ENCODE measurements around the gene ZC3H15.
"Not testable (repeated sequence)": the region's sequence is repeated elsewhere in the genome, so short reads cannot be mapped to it uniquely, and the experiment has no call there.

Gene ZC3H15

DNA sequence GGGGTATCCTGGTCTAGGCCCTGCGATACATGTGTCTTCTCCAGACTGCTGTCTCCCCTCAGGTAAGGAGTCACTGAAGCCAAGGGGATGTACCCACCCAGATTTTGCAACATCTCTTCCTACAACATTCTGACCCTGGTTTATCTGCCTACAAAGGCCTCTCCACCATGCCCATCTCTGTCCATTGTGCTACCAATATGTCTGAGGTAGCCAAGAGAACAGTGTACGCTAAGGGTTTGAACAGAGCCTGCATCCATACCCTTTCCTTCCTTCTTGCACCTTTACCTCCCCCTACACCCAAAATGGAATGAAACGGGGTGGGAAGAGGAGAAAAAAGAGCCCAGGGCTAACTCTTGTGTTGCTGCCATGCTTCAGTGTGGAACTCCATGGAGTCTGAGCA lies 11.9 kb downstream of the ZC3H15 start:
- H3K36me3 ChIP-seq (ENCODE audit: control insufficient read depth in 1 of 2, insufficient read depth in 2 of 2, low read length in 2 of 2) = peaks cover 30 to 32% of the 10 kb centered on the region in 2 donors
- no peaks in the 10 kb centered on the region for H3K9me3 ChIP-seq (ENCODE audit: control insufficient read depth in 1 of 2, low read length in 2 of 2)
- no peak overlapping the region for H3K4me3 ChIP-seq (ENCODE audit: low read depth in 1 of 2, low read length in 2 of 2)
- H3K27me3 ChIP-seq (ENCODE audit: low read depth, low read length) = no peaks in the 10 kb centered on the region
- peaks cover 0 to 3% of the 10 kb centered on the region in 2 donors for H3K4me1 ChIP-seq (ENCODE audit: control insufficient read depth in 1 of 2, insufficient read depth in 2 of 2, low read length in 2 of 2)
- H3K27ac ChIP-seq (ENCODE audit: low read length) = no peak overlapping the region

- Histone ChIP-seq H3K27ac (ENCODE audit: low read length) (no peak overlapping the region), H3K36me3 (ENCODE audit: control insufficient read depth in 1 of 2, insufficient read depth in 2 of 2, low read length in 2 of 2) (peaks cover 30 to 34% of the 10 kb centered on the region in 2 donors), H3K27me3 (ENCODE audit: low read depth, low read length) (no peaks in the 10 kb centered on the region), H3K4me1 (ENCODE audit: control insufficient read depth in 1 of 2, insufficient read depth in 2 of 2, low read length in 2 of 2) (no peaks in the 10 kb centered on the region), H3K4me3 (ENCODE audit: low read depth in 1 of 2, low read length in 2 of 2) (no peak overlapping the region), H3K9me3 (ENCODE audit: control insufficient read depth in 1 of 2, low read length in 2 of 2) (no peaks in the 10 kb centered on the region)
These were observed 12.8 kb downstream of the ZC3H15 start for GRCh38 chr2:186498834-186499233.

DNA sequence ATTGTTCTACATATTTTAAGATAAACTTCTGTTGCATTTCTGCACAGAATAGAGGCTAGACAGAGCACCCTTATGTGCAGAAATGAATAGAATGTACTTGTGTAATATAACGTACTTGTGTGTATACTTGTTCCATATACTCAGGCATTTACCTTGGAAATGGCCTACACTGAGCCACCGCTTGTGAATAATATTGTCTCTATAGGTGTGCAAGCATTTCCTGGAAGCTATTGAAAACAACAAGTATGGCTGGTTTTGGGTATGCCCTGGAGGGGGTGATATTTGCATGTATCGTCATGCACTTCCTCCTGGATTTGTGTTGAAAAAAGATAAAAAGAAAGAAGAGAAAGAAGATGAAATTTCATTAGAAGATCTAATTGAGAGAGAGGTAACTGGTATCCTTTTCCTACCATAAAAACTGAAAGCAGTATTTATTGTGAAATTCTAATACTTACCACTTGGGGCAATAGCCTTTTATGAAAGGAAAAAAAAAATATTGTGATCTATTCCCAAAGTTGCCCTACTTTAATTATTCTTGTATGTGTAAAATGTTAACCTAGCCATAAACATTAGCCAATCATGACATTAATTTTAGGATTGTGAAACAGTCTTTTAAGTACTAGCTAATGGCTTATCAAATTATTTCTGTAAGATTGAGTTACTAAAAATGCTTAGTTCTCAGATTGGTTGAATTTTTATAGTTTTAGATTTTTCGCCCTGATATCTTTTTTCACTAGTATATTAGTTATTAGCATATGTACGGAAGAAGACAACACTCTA lies 18.0 kb downstream of the ZC3H15 start:
- no peak overlapping the region for H3K4me3 ChIP-seq (ENCODE audit: low read depth in 1 of 2, low read length in 2 of 2)
- no peak overlapping the region for H3K27ac ChIP-seq (ENCODE audit: low read length)
- H3K27me3 ChIP-seq (ENCODE audit: low read depth, low read length) = no peaks in the 10 kb centered on the region
- H3K9me3 ChIP-seq (ENCODE audit: control insufficient read depth in 1 of 2, low read length in 2 of 2) = no peaks in the 10 kb centered on the region
- no peaks in the 10 kb centered on the region for H3K4me1 ChIP-seq (ENCODE audit: control insufficient read depth in 1 of 2, insufficient read depth in 2 of 2, low read length in 2 of 2)
- peaks cover 48 to 57% of the 10 kb centered on the region in 2 donors for H3K36me3 ChIP-seq (ENCODE audit: control insufficient read depth in 1 of 2, insufficient read depth in 2 of 2, low read length in 2 of 2)

GRCh38 chr2:186508263-186508662 lies 22.2 kb downstream of the ZC3H15 start:
- Histone ChIP-seq H3K4me3 (ENCODE audit: low read depth in 1 of 2, low read length in 2 of 2) (no peak overlapping the region), H3K36me3 (ENCODE audit: control insufficient read depth in 1 of 2, insufficient read depth in 2 of 2, low read length in 2 of 2) (peaks cover 40 to 56% of the 10 kb centered on the region in 2 donors), H3K9me3 (ENCODE audit: control insufficient read depth in 1 of 2, low read length in 2 of 2) (no peaks in the 10 kb centered on the region), H3K27me3 (ENCODE audit: low read depth, low read length) (no peaks in the 10 kb centered on the region), H3K27ac (ENCODE audit: low read length) (no peak overlapping the region), H3K4me1 (ENCODE audit: control insufficient read depth in 1 of 2, insufficient read depth in 2 of 2, low read length in 2 of 2) (no peaks in the 10 kb centered on the region)

- H3K36me3 ChIP-seq (ENCODE audit: control insufficient read depth in 1 of 2, insufficient read depth in 2 of 2, low read length in 2 of 2) = peaks cover 3 to 11% of the 10 kb centered on the region in 2 donors
- no peaks in the 10 kb centered on the region for H3K27me3 ChIP-seq (ENCODE audit: low read depth, low read length)
- H3K4me3 ChIP-seq (ENCODE audit: low read depth in 1 of 2, low read length in 2 of 2) = no peak overlapping the region
- H3K27ac ChIP-seq (ENCODE audit: low read length) = no peak overlapping the region
- no peaks in the 10 kb centered on the region for H3K4me1 ChIP-seq (ENCODE audit: control insufficient read depth in 1 of 2, insufficient read depth in 2 of 2, low read length in 2 of 2)
- no peaks in the 10 kb centered on the region for H3K9me3 ChIP-seq (ENCODE audit: control insufficient read depth in 1 of 2, low read length in 2 of 2)
These were observed 29.3 kb downstream of the ZC3H15 start for GRCh38 chr2:186515376-186515775.

- Histone ChIP-seq H3K27me3 (ENCODE audit: low read depth, low read length) (no peaks in the 10 kb centered on the region), H3K36me3 (ENCODE audit: control insufficient read depth in 1 of 2, insufficient read depth in 2 of 2, low read length in 2 of 2) (peaks cover 6 to 13% of the 10 kb centered on the region in 2 donors), H3K27ac (ENCODE audit: low read length) (no peak overlapping the region), H3K4me1 (ENCODE audit: control insufficient read depth in 1 of 2, insufficient read depth in 2 of 2, low read length in 2 of 2) (no peaks in the 10 kb centered on the region), H3K9me3 (ENCODE audit: control insufficient read depth in 1 of 2, low read length in 2 of 2) (no peaks in the 10 kb centered on the region), H3K4me3 (ENCODE audit: low read depth in 1 of 2, low read length in 2 of 2) (no peak overlapping the region)
These were observed 30.3 kb downstream of the ZC3H15 start for GRCh38 chr2:186516396-186516795.

DNA sequence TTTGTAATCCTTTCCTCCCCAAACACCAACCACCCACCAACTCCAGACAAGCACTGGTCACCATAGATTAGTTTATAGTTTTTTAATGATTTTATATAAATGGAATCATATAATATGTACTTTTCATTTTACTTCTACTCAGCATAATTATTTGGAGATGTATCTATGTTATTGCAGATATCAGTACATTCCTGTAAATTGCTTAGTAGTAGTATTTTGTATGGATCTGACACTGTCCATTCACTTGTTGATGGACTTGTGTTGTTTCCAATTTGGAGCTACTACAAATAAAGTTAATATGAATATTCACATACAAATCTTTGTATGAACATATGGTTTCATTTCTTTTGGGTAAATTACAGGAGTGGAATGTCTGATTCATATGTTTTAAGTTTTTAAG lies 31.0 kb downstream of the ZC3H15 start:
- no peak overlapping the region for H3K27ac ChIP-seq (ENCODE audit: low read length)
- H3K4me3 ChIP-seq (ENCODE audit: low read depth in 1 of 2, low read length in 2 of 2) = no peak overlapping the region
- H3K9me3 ChIP-seq (ENCODE audit: control insufficient read depth in 1 of 2, low read length in 2 of 2) = no peaks in the 10 kb centered on the region
- no peaks in the 10 kb centered on the region for H3K27me3 ChIP-seq (ENCODE audit: low read depth, low read length)
- H3K36me3 ChIP-seq (ENCODE audit: control insufficient read depth in 1 of 2, insufficient read depth in 2 of 2, low read length in 2 of 2) = peaks cover 3 to 14% of the 10 kb centered on the region in 2 donors
- no peaks in the 10 kb centered on the region for H3K4me1 ChIP-seq (ENCODE audit: control insufficient read depth in 1 of 2, insufficient read depth in 2 of 2, low read length in 2 of 2)

- Histone ChIP-seq H3K36me3 (ENCODE audit: control insufficient read depth in 1 of 2, insufficient read depth in 2 of 2, low read length in 2 of 2) (peaks cover 3 to 14% of the 10 kb centered on the region in 2 donors), H3K4me1 (ENCODE audit: control insufficient read depth in 1 of 2, insufficient read depth in 2 of 2, low read length in 2 of 2) (peaks cover 0 to 4% of the 10 kb centered on the region in 2 donors), H3K9me3 (ENCODE audit: control insufficient read depth in 1 of 2, low read length in 2 of 2) (no peaks in the 10 kb centered on the region), H3K27me3 (ENCODE audit: low read depth, low read length) (no peaks in the 10 kb centered on the region), H3K4me3 (ENCODE audit: low read depth in 1 of 2, low read length in 2 of 2) (no peak overlapping the region), H3K27ac (ENCODE audit: low read length) (no peak overlapping the region)
These were observed 32.2 kb downstream of the ZC3H15 start for GRCh38 chr2:186518291-186518690.

DNA sequence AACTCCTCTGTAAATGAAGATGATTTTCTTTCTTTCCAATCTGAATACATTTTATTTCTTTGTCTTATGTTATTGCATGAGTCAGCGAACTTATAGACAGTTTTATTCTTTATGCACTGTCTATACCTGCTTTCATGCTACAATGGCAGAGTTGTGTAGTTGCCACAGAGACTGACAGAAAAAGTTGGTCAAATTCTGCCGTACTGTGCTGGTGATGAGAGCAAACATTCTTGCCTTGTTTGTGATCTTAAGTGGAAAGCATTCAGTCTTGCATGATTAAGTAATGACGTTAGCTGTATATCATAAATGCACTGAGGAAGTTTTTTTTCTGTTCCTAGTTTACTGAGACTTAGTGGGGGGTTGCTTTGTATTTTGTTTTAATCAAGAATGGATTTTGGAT lies 32.9 kb downstream of the ZC3H15 start:
- peaks cover 0 to 4% of the 10 kb centered on the region in 2 donors for H3K4me1 ChIP-seq (ENCODE audit: control insufficient read depth in 1 of 2, insufficient read depth in 2 of 2, low read length in 2 of 2)
- no peak overlapping the region for H3K27ac ChIP-seq (ENCODE audit: low read length)
- no peak overlapping the region for H3K4me3 ChIP-seq (ENCODE audit: low read depth in 1 of 2, low read length in 2 of 2)
- no peaks in the 10 kb centered on the region for H3K9me3 ChIP-seq (ENCODE audit: control insufficient read depth in 1 of 2, low read length in 2 of 2)
- no peaks in the 10 kb centered on the region for H3K27me3 ChIP-seq (ENCODE audit: low read depth, low read length)
- peaks cover 3 to 14% of the 10 kb centered on the region in 2 donors for H3K36me3 ChIP-seq (ENCODE audit: control insufficient read depth in 1 of 2, insufficient read depth in 2 of 2, low read length in 2 of 2)

GRCh38 chr2:186521570-186522153 lies 35.6 kb downstream of the ZC3H15 start:
- H3K9me3 ChIP-seq (ENCODE audit: control insufficient read depth in 1 of 2, low read length in 2 of 2); H3K4me3 ChIP-seq (ENCODE audit: low read depth in 1 of 2, low read length in 2 of 2); H3K27ac ChIP-seq (ENCODE audit: low read length); H3K27me3 ChIP-seq (ENCODE audit: low read depth, low read length); H3K4me1 ChIP-seq (ENCODE audit: control insufficient read depth in 1 of 2, insufficient read depth in 2 of 2, low read length in 2 of 2): not testable (repeated sequence)
- H3K36me3 ChIP-seq (ENCODE audit: control insufficient read depth in 1 of 2, insufficient read depth in 2 of 2, low read length in 2 of 2) = peaks cover 3 to 11% of the 10 kb centered on the region in 2 donors

- H3K36me3 ChIP-seq (ENCODE audit: control insufficient read depth in 1 of 2, insufficient read depth in 2 of 2, low read length in 2 of 2) = peaks cover 3 to 11% of the 10 kb centered on the region in 2 donors
- H3K27me3 ChIP-seq (ENCODE audit: low read depth, low read length) = no peaks in the 10 kb centered on the region
- H3K4me3 ChIP-seq (ENCODE audit: low read depth in 1 of 2, low read length in 2 of 2) = no peak overlapping the region
- no peaks in the 10 kb centered on the region for H3K9me3 ChIP-seq (ENCODE audit: control insufficient read depth in 1 of 2, low read length in 2 of 2)
- peaks cover 0 to 4% of the 10 kb centered on the region in 2 donors for H3K4me1 ChIP-seq (ENCODE audit: control insufficient read depth in 1 of 2, insufficient read depth in 2 of 2, low read length in 2 of 2)
- H3K27ac ChIP-seq (ENCODE audit: low read length) = no peak overlapping the region
These were observed 36.4 kb downstream of the ZC3H15 start for GRCh38 chr2:186522450-186522849.

Measured in muscle layer of duodenum (tissue), 2 donors.